Activated CD4-positive, alpha-beta T cell treated with anti-CD3 and anti-CD28 coated beads, Interleukin-2, amount 50 U/mL, for 24 hours (primary cell): ENCODE results near the gene ASAH2.
A peak's percentile ranks its signal among the peaks of the same experiment; 100 is the strongest.
"Not testable (repeated sequence)": the region's sequence is repeated elsewhere in the genome, so short reads cannot be mapped to it uniquely, and the experiment has no call there.

Experiments
- DNase-seq, 2 donors: peaks; one replicate each; pipeline ENCODE4 v3.0.0-alpha.2; 2020; ENCODE audit warnings: low read depth in 1 of 2, low spot score in 1 of 2

The ASAH2 gene

GRCh38 chr10:50260791-50261281 lies 9.5 kb upstream of the ASAH2 start:
- DNase-seq: no peak

- DNase-seq: no peak
Measured at GRCh38 chr10:50254479-50254878, 3.2 kb upstream of the ASAH2 start.

- DNase-seq: no peak
Measured at GRCh38 chr10:50250096-50250854, 1.0 kb downstream of the ASAH2 start.

- DNase-seq: no peak
Measured at GRCh38 chr10:50248598-50248997, 2.7 kb downstream of the ASAH2 start.

GRCh38 chr10:50248062-50248461 lies 3.3 kb downstream of the ASAH2 start:
- DNase-seq: no peak

- no peak for DNase-seq
Measured at GRCh38 chr10:50244201-50244600, 7.1 kb downstream of the ASAH2 start.

GRCh38 chr10:50242777-50243176 lies 8.5 kb downstream of the ASAH2 start:
- DNase-seq: no peak

GRCh38 chr10:50241478-50241877 lies 9.8 kb downstream of the ASAH2 start:
- DNase-seq: not testable (repeated sequence)

GRCh38 chr10:50234486-50234885 lies 16.8 kb downstream of the ASAH2 start:
- no peak for DNase-seq

- DNase-seq: no peak
Measured at GRCh38 chr10:50232261-50232639, 19.1 kb downstream of the ASAH2 start.

- no peak for DNase-seq
Measured at GRCh38 chr10:50231515-50232260, 19.6 kb downstream of the ASAH2 start.

- DNase-seq: no peak
Measured at GRCh38 chr10:50229460-50229859, 21.9 kb downstream of the ASAH2 start.

- DNase-seq: no peak
Measured at GRCh38 chr10:50228672-50229071, 22.6 kb downstream of the ASAH2 start.

GRCh38 chr10:50226610-50227009 lies 24.7 kb downstream of the ASAH2 start:
- DNase-seq: no peak

- DNase-seq: peak in 1 of 2 donors; percentile 30
Measured at GRCh38 chr10:50224330-50224952, 26.9 kb downstream of the ASAH2 start.

- no peak for DNase-seq
Measured at GRCh38 chr10:50222199-50222598, 29.1 kb downstream of the ASAH2 start.

GRCh38 chr10:50221470-50221869 lies 29.8 kb downstream of the ASAH2 start:
- DNase-seq: no peak

GRCh38 chr10:50219646-50220045 lies 31.7 kb downstream of the ASAH2 start:
- DNase-seq: no peak

- DNase-seq: no peak
Measured at GRCh38 chr10:50219200-50219599, 32.1 kb downstream of the ASAH2 start.

- DNase-seq: no peak
Measured at GRCh38 chr10:50216894-50217293, 34.4 kb downstream of the ASAH2 start.

- DNase-seq: no peak
Measured at GRCh38 chr10:50216418-50216817, 34.9 kb downstream of the ASAH2 start.

- no peak for DNase-seq
Measured at GRCh38 chr10:50211670-50212069, 39.6 kb downstream of the ASAH2 start.
